ENCODE measurements around the gene NEMP2.

Gene NEMP2

DNA sequence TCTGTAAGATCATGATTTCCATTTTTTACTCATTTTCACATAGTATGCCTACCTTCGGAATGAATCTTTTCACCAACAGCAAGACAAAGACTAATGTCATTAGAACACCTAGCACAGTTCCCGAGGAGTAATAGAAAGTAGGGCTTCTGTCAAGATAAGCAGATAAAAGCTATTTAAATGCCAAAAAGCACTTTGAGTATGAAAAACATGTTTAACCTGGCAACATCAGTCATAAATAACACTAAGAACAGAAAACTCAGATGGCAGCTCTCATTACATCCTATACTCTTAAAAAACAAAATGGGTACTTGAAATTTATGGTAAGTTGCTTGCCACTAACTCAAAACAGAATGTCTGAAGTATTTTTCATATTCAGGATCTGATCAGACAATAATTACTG is 17.1 kb downstream of the NEMP2 start:
- H3K36me3 ChIP-seq (replicated peaks), result no peaks in the 10 kb centered on the region

DNA sequence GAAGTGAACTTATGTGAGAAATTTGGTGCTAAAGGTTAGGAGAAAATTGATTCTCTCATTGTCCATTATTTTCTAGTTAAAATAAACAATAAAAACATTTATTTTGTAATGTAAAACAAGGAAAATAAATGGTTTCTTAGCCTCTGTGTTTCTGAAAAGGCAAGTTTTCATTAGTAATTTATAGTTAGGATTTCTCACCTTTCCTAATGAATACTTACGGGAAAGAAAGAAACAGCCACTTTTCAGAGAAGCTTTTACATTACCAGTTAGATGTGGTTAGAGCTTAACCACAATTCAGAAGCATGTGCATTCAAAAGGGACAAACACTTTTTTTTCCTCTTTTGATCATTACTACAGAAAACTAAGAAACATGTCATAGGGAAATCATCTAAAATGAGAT is 18.8 kb downstream of the NEMP2 start:
- no peak for DNase-seq
- Histone ChIP-seq H3K4me3 (ENCODE audit: low read depth, low read length) (no peak overlapping the region), H3K36me3 (replicated peaks) (no peaks in the 10 kb centered on the region), H3K27ac (no peak overlapping the region), H3K27me3 (replicated peaks) (no peaks in the 10 kb centered on the region)
- TF ChIP-seq, protein P1, sequence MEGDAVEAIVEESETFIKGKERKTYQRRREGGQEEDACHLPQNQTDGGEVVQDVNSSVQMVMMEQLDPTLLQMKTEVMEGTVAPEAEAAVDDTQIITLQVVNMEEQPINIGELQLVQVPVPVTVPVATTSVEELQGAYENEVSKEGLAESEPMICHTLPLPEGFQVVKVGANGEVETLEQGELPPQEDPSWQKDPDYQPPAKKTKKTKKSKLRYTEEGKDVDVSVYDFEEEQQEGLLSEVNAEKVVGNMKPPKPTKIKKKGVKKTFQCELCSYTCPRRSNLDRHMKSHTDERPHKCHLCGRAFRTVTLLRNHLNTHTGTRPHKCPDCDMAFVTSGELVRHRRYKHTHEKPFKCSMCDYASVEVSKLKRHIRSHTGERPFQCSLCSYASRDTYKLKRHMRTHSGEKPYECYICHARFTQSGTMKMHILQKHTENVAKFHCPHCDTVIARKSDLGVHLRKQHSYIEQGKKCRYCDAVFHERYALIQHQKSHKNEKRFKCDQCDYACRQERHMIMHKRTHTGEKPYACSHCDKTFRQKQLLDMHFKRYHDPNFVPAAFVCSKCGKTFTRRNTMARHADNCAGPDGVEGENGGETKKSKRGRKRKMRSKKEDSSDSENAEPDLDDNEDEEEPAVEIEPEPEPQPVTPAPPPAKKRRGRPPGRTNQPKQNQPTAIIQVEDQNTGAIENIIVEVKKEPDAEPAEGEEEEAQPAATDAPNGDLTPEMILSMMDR (IDR thresholded peaks at IDR 0.05; ENCODE audit: low read depth, low read length, missing control alignments), result no peak
- in situ Hi-C loops (cut with HindIII; ENCODE audit: low pct_ligation_motif_present, low sequenced_read_pairs), result no loop called here

More for the DNA sequence above, 17.1 kb downstream of the NEMP2 start:
- no peak overlapping the region for H3K27ac ChIP-seq
- H3K27me3 ChIP-seq (replicated peaks), result no peaks in the 10 kb centered on the region
- in situ Hi-C loops (cut with HindIII; ENCODE audit: low pct_ligation_motif_present, low sequenced_read_pairs), result no loop called here
- no peak overlapping the region for H3K4me3 ChIP-seq (ENCODE audit: low read depth, low read length)
- TF ChIP-seq, protein P1 (IDR thresholded peaks at IDR 0.05; ENCODE audit: low read depth, low read length, missing control alignments), result no peak
- no peak for DNase-seq

DNA sequence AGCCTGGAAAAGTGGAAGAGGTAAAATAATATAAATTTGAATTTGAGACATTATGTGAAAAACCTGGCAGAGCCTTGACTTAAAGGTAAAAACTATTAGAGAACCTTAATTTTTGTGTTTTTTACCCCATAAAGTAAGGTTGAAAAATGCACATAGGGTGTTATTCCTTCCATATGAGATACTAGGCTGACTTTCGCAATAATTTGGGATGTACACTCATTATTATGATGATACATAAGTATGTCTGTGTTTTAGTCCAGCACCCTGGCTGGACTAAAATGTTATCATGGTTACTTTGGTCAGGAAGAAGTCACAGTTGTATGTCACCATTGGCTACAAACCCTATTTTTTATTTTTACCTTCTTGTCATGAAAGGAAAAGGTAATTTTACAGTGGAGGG is 19.8 kb downstream of the NEMP2 start:
- H3K27me3 ChIP-seq (replicated peaks), result no peaks in the 10 kb centered on the region
- TF ChIP-seq, protein P1 (IDR thresholded peaks at IDR 0.05; ENCODE audit: low read depth, low read length, missing control alignments), result no peak
- no peak overlapping the region for H3K27ac ChIP-seq
- no peak overlapping the region for H3K4me3 ChIP-seq (ENCODE audit: low read depth, low read length)
- in situ Hi-C loops (cut with HindIII; ENCODE audit: low pct_ligation_motif_present, low sequenced_read_pairs), result no loop called here
- H3K36me3 ChIP-seq (replicated peaks), result no peaks in the 10 kb centered on the region
- DNase-seq, result no peak

DNA sequence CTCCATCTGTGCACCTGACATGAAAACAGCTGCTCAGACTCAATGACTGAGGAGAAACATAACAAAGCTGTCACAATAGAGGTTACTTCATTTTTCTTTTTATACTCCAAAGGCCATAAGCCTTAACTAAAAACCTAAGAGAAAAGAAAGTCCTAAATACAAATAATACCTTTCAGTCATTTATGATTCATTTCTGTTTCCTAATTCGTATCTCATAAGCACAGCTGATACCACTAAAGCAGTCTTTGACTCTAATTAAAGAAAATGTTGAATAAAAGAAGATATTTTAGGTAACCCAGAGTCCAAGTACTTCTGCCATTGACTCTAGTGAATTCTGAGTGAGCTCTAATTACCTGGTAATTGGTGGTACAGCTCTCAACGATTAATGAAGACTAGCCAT is 20.6 kb downstream of the NEMP2 start:
- DNase-seq, result no peak
- no peak overlapping the region for H3K4me3 ChIP-seq (ENCODE audit: low read depth, low read length)
- H3K27me3 ChIP-seq (replicated peaks), result no peaks in the 10 kb centered on the region
- TF ChIP-seq, protein P1 (IDR thresholded peaks at IDR 0.05; ENCODE audit: low read depth, low read length, missing control alignments), result no peak
- in situ Hi-C loops (cut with HindIII; ENCODE audit: low pct_ligation_motif_present, low sequenced_read_pairs), result no loop called here
- H3K36me3 ChIP-seq (replicated peaks), result no peaks in the 10 kb centered on the region
- H3K27ac ChIP-seq, result no peak overlapping the region

DNA sequence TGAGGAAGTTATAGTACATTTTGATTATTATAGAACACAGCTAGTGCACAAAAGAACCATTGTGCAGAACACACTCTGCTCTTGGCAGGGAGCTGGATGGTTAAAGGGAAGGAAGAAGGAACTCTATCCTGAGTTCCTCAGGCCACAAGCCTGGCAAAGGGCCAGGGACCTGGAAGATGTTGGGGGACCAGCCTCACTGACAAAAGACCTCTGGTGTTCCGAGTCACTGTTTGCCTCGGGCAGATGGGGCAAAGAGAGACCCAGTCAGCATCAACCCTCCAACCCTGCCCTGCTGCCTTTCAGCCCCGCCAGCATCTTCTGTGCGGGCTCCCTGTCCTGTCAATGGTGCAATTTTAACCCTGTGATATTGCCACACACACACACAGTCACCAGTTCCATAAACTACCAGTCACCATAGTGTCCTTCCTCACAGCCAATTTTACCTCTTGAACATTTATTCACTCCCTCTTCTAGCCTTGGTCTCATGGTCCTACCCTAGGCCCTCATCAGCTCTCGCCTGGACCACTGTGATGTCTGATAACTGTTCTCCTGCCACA is 21.9 kb downstream of the NEMP2 start:
- in situ Hi-C loops (cut with HindIII; ENCODE audit: low pct_ligation_motif_present, low sequenced_read_pairs), result no loop called here

More for the DNA sequence above, 21.9 kb downstream of the NEMP2 start:
- no peak for DNase-seq
- H3K4me3 ChIP-seq (ENCODE audit: low read depth, low read length), result no peak overlapping the region
- H3K36me3 ChIP-seq (replicated peaks), result no peaks in the 10 kb centered on the region
- no peak overlapping the region for H3K27ac ChIP-seq
- H3K27me3 ChIP-seq (replicated peaks), result no peaks in the 10 kb centered on the region
- TF ChIP-seq, protein P1 (IDR thresholded peaks at IDR 0.05; ENCODE audit: low read depth, low read length, missing control alignments), result no peak

Measured in brain microvascular endothelial cell (primary cell).